AG04450 (cell line): ENCODE results near the gene NUP214. TPM values are rescaled to one million over a fixed set of nuclear protein-coding genes. Genes with fewer than 3 reads are reported as not detected.
"Not testable (repeated sequence)": the region's sequence is repeated elsewhere in the genome, so short reads cannot be mapped to it uniquely, and the experiment has no call there.

Experiments
- CTCF ChIA-PET: fragments of 300-600, 350-600 bp; formaldehyde crosslinking; extraction: SDS; loops from one replicate; lab custom pipeline; 2022; ENCODE audit warnings: antibody characterized with exemption, inconsistent platforms; lab: Charles Lee
- POLR2A ChIA-PET: fragments of 350-600 bp; formaldehyde crosslinking; extraction: SDS; loops from one replicate; lab custom pipeline; 2021; ENCODE audit warnings: antibody characterized with exemption, inconsistent platforms; lab: Yijun Ruan, JAX
- DNase-seq: peaks from one replicate; pipeline ENCODE4 v3.0.0-alpha.2; 2011; ENCODE audit warnings: low read depth, low spot score
- H3K27ac ChIP-seq: one replicate; pipeline ENCODE4 v1.5.1; 2012; ENCODE audit warnings: low read depth, low read length, control low read depth
- H3K27me3 ChIP-seq: one replicate; pipeline ENCODE4 v1.6.0; 2012; ENCODE audit warnings: low read length; ENCODE audit not compliant: control insufficient read depth, insufficient read depth
- H3K4me3 ChIP-seq: 2 replicates; pipeline ENCODE4 v1.5.1; 2011; ENCODE audit warnings: mild to moderate bottlenecking, low read depth, low read length, control low read depth
- H3K9me3 ChIP-seq: 2 replicates; pipeline ENCODE4 v1.5.1; 2012; ENCODE audit warnings: low read length; ENCODE audit not compliant: control insufficient read depth, insufficient read depth
- CTCF ChIP-seq: IDR thresholded peaks from 2 replicates; pipeline ENCODE4 v1.5.1; 2011; ENCODE audit warnings: low read depth, low read length, control low read depth, inconsistent platforms
- polyA plus RNA-seq: library from polyadenylated mRNA; depleted of rRNA; stranded (reverse); fragments of >200 nt; gene quantifications from 2 replicates; pipeline ENCODE4 v1.2.3, GENCODE V29; 2011

The NUP214 gene
- polyA plus RNA-seq, 1 experiment, result 7.9 TPM

GRCh38 chr9:131239161-131239975, 114.0 kb downstream of the NUP214 start:
- no peak for DNase-seq
- no peaks in the 10 kb centered on the region for H3K27me3 ChIP-seq
- no peaks in the 10 kb centered on the region; the same call in 1 of the 2 replicates for H3K9me3 ChIP-seq
- no peak overlapping the region for H3K4me3 ChIP-seq
- no peak overlapping the region for H3K27ac ChIP-seq
- POLR2A ChIA-PET, result interaction anchor here (0.6 to 1.5 kb wide), 3 partner anchors 12 to 77 kb away, joined by 3 to 7 read pairs (median 5); no protein-coding TSS in a partner anchor
- no peak for TF ChIP-seq CTCF
- CTCF ChIA-PET, result no interaction called here

GRCh38 chr9:131240047-131240921, 114.9 kb downstream of the NUP214 start:
- no peaks in the 10 kb centered on the region; the same call in 1 of the 2 replicates for H3K9me3 ChIP-seq
- H3K27me3 ChIP-seq, result no peaks in the 10 kb centered on the region
- H3K4me3 ChIP-seq, result no peak overlapping the region
- H3K27ac ChIP-seq, result peak overlapping the region; percentile 21
- no peak for TF ChIP-seq CTCF
- ChIA-PET CTCF (no interaction called here), POLR2A (no interaction called here)
- no peak for DNase-seq

GRCh38 chr9:131244331-131244730, 118.9 kb downstream of the NUP214 start:
- CTCF ChIA-PET, H3K9me3 ChIP-seq, POLR2A ChIA-PET, H3K27ac ChIP-seq, DNase-seq, H3K4me3 ChIP-seq, H3K27me3 ChIP-seq: not testable (repeated sequence)

GRCh38 chr9:131246618-131247017, 121.2 kb downstream of the NUP214 start:
- H3K9me3 ChIP-seq, result peaks cover 4% of the 10 kb centered on the region; the same call in 1 of the 2 replicates
- no peak for DNase-seq
- H3K27me3 ChIP-seq, result peaks cover 6% of the 10 kb centered on the region
- ChIA-PET POLR2A (no interaction called here), CTCF (no interaction called here)
- no peak overlapping the region for H3K27ac ChIP-seq
- TF ChIP-seq CTCF, result no peak
- H3K4me3 ChIP-seq, result no peak overlapping the region

GRCh38 chr9:131252120-131252519, 126.7 kb downstream of the NUP214 start:
- Histone ChIP-seq H3K9me3 (no peaks in the 10 kb centered on the region; the same call in 1 of the 2 replicates), H3K4me3 (no peak overlapping the region), H3K27me3 (peaks cover 6% of the 10 kb centered on the region), H3K27ac (no peak overlapping the region)
- CTCF ChIA-PET, result no interaction called here
- no peak for DNase-seq
- POLR2A ChIA-PET, result interaction anchor here (1.1 kb wide), 1 partner anchor 13 kb away, joined by 5 read pairs; no protein-coding TSS in a partner anchor
- no peak for TF ChIP-seq CTCF
